ENCODE results near the gene AFF3. TPM values are rescaled to one million over a fixed set of nuclear protein-coding genes. Genes with fewer than 3 reads are reported as not detected.
"Not testable (repeated sequence)": the region's sequence is repeated elsewhere in the genome, so short reads cannot be mapped to it uniquely, and the experiment has no call there.

Gene AFF3
- total RNA-seq, 1 donor from 2014 or later, result 8.0 TPM

DNA sequence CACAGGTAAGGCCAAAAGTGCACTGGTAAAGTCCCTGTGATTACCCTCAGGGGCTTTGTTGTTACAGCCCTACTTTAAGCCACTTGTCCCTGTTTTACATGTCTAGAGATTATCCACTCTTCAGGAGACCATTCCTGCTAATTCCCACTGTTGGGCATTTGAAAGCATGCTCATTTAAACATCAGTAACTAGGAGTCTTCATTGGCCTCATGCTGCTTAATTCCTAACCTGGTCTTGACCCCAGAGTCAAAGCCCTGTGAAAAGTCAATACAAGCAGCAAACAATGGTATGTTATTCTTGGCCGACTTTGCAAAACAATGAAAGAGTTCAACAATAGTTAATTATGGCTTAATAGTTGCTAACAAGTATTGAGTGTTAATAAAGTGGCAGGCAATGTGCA is 23.2 kb downstream of the AFF3 start:
- no peak for DNase-seq
- intact Hi-C loops (cut with micrococcal nuclease), result no loop called here
- H3K27ac ChIP-seq (replicated peaks), result no peak overlapping the region
- TF ChIP-seq, protein P1, sequence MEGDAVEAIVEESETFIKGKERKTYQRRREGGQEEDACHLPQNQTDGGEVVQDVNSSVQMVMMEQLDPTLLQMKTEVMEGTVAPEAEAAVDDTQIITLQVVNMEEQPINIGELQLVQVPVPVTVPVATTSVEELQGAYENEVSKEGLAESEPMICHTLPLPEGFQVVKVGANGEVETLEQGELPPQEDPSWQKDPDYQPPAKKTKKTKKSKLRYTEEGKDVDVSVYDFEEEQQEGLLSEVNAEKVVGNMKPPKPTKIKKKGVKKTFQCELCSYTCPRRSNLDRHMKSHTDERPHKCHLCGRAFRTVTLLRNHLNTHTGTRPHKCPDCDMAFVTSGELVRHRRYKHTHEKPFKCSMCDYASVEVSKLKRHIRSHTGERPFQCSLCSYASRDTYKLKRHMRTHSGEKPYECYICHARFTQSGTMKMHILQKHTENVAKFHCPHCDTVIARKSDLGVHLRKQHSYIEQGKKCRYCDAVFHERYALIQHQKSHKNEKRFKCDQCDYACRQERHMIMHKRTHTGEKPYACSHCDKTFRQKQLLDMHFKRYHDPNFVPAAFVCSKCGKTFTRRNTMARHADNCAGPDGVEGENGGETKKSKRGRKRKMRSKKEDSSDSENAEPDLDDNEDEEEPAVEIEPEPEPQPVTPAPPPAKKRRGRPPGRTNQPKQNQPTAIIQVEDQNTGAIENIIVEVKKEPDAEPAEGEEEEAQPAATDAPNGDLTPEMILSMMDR (IDR thresholded peaks at IDR 0.05; ENCODE audit: borderline replicate concordance), result no peak
- no peaks in the 10 kb centered on the region for H3K4me1 ChIP-seq
- H3K27me3 ChIP-seq (ENCODE audit: low read depth), result no peaks in the 10 kb centered on the region
- H3K9me3 ChIP-seq (replicated peaks), result peaks cover 24% of the 10 kb centered on the region
- no peaks in the 10 kb centered on the region for H3K36me3 ChIP-seq
- H3K4me3 ChIP-seq, result no peak overlapping the region

DNA sequence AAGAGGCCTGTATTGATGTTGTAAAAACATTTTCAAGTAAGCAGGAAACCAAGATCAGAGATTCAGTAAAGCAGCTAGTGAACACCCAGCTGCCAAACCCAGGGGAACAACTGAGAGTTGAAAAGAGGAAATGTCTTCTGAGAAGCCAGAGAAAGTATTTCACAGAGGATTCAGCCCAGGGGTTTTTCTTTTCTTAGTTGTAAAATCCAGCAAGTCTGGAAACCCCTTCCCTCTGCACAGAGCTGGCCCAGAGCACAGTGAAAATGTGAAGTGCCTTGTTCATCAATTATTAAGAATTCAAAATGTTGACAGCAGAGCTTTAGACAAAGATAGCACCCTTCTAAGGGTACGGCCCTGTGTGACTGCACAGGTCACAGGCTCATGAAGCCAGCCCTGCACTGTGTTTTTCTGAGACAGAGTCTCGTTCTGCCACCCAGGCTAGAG is 28.4 kb downstream of the AFF3 start:
- intact Hi-C loops (cut with micrococcal nuclease), result no loop called here

DNA sequence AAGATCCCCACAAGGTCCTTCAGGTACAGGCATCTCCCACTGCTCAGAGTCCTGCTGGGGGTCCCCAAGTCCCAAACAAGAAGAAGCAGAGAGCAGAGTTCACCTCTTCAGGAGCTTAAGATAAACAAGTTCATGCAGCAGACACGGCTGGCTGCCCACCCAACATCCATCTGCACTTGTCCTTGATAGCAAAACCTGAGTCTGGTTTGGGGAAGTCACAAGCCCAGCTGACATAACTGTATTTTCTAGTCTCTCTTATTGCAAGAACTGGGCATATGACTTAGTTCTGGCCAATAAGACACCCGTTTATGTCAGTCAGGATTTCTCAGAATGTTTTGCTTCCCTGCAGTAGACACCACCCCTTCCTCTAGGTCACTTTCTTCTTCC is 31.8 kb downstream of the AFF3 start:
- peaks cover 26% of the 10 kb centered on the region for H3K27me3 ChIP-seq (ENCODE audit: low read depth)
- peaks cover 8% of the 10 kb centered on the region for H3K4me1 ChIP-seq
- no peak overlapping the region for H3K4me3 ChIP-seq
- TF ChIP-seq, protein P1 (IDR thresholded peaks at IDR 0.05; ENCODE audit: borderline replicate concordance), result no peak
- DNase-seq, result no peak
- intact Hi-C loops (cut with micrococcal nuclease), result no loop called here
- H3K27ac ChIP-seq (replicated peaks), result no peak overlapping the region
- no peaks in the 10 kb centered on the region for H3K36me3 ChIP-seq
- H3K9me3 ChIP-seq (replicated peaks), result peaks cover under 1% of the 10 kb centered on the region

More for the DNA sequence above, 28.4 kb downstream of the AFF3 start:
- no peaks in the 10 kb centered on the region for H3K36me3 ChIP-seq
- H3K4me3 ChIP-seq, result no peak overlapping the region
- peaks cover 13% of the 10 kb centered on the region for H3K27me3 ChIP-seq (ENCODE audit: low read depth)
- TF ChIP-seq, protein P1 (IDR thresholded peaks at IDR 0.05; ENCODE audit: borderline replicate concordance), result no peak
- H3K9me3 ChIP-seq (replicated peaks), result peaks cover 24% of the 10 kb centered on the region
- no peaks in the 10 kb centered on the region for H3K4me1 ChIP-seq
- no peak overlapping the region for H3K27ac ChIP-seq (replicated peaks)
- no peak for DNase-seq

DNA sequence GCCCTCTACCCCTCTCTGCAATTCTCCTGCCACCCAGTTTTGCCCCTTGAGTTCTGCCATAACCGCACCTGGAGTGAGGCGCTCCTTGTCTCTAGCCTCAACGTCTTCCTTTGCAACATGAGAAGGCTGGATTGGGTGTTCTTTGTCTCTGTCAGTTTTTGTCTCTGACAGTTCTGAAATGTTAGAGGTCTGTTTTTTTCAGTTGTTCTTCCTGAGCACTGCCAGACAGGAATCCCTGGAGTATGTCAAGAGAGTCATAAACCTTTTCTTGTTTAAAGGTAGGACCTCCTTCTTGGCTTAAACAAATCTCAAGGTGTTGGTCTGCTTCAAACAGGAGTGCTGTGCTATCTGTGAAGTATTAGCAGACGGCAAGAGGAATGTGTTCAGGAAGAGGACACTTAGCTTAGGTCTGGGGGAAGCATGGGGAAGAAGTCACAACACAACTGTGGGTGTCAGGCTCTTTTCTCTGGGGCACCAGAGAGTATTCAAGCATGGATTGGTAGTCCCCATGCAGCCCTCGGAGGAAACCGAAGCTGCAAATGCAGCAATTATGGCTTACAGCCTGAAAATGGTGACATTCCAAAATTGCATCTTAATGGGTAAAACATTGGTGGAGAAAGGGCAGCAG is 32.3 kb downstream of the AFF3 start:
- intact Hi-C loops (cut with micrococcal nuclease), result no loop called here
- H3K27ac ChIP-seq (replicated peaks), result no peak overlapping the region

DNA sequence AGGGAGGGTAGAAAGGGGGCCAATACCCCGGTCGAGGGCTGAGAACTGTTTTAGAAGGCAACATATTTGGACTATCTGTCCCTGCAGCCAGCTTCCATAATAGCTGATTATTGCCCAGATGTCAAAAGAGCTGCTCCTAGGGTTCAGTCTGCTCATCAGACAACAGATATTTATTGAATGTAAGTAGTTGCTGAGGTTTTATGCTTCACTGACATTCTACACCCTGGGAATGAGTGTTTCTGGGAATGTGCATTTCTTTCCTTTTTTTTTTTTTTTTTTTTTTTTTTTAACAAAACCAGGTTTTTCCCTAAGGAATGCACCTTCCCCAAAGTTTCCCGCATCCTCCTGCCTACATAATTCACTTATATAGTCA is 33.8 kb downstream of the AFF3 start:
- peaks cover 33% of the 10 kb centered on the region for H3K27me3 ChIP-seq (ENCODE audit: low read depth)
- H3K9me3 ChIP-seq (replicated peaks); H3K27ac ChIP-seq (replicated peaks); DNase-seq; H3K4me3 ChIP-seq; H3K36me3 ChIP-seq; intact Hi-C loops (cut with micrococcal nuclease): not testable (repeated sequence)
- H3K4me1 ChIP-seq, result peaks cover 14% of the 10 kb centered on the region

More for the DNA sequence above, 32.3 kb downstream of the AFF3 start:
- peaks cover 13% of the 10 kb centered on the region for H3K4me1 ChIP-seq
- H3K4me3 ChIP-seq, result no peak overlapping the region
- TF ChIP-seq, protein P1 (IDR thresholded peaks at IDR 0.05; ENCODE audit: borderline replicate concordance), result no peak
- peaks cover 31% of the 10 kb centered on the region for H3K27me3 ChIP-seq (ENCODE audit: low read depth)
- no peaks in the 10 kb centered on the region for H3K36me3 ChIP-seq
- H3K9me3 ChIP-seq (replicated peaks), result no peaks in the 10 kb centered on the region
- no peak for DNase-seq

DNA sequence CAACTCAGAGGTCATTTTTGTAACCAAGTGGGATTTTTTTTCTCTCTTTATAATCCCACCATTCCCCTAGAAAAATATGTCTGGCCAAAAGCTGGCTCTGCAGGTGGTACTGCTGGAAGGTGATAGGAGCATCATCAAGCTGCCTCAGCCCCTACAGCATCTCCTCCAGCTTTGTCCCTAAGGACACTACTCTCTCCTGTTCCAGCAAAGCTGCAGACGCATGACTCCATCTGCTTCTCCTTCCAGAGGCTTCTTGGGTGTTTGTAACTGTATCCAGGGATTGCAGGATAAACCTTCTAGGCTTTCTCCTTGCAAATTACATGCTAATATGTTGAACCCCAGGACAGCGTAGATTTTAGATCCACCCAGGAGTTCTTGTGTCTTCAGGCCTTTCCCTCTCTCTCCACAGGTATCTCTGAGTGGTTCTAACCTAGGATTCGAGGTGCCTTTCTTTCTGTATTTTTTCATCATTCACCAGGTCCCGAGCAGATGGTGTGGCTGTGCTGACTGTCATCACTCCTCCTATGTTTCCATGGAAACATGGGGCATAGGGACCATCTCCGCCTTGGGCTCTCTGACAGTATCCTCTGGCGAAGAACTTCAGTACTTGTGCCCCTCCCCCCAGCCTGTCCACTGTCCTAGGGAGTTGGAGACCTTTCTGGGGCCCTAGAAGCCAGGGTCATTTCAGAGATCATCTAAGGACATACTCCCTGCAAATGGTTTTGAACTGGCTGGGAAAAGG is 34.3 kb downstream of the AFF3 start:
- TF ChIP-seq, protein P1 (IDR thresholded peaks at IDR 0.05; ENCODE audit: borderline replicate concordance), result no peak
- peaks cover 14% of the 10 kb centered on the region for H3K4me1 ChIP-seq
- no peak overlapping the region for H3K27ac ChIP-seq (replicated peaks)
- no peak overlapping the region for H3K4me3 ChIP-seq
- intact Hi-C loops (cut with micrococcal nuclease), result no loop called here
- no peak for DNase-seq
- H3K36me3 ChIP-seq, result no peaks in the 10 kb centered on the region
- H3K9me3 ChIP-seq (replicated peaks), result no peaks in the 10 kb centered on the region
- peaks cover 33% of the 10 kb centered on the region for H3K27me3 ChIP-seq (ENCODE audit: low read depth)

Data from left ventricle myocardium inferior (tissue), 1 donor.